IPS-18c (cell line): ENCODE data around the gene DRAM1.

Experiments used
- H3K4me3 ChIP-seq: 2 replicates; pipeline ENCODE4 v1.7.0; 2013; ENCODE audit warnings: low read depth, mild to moderate bottlenecking, low read length, moderate library complexity; ENCODE audit not compliant: insufficient read depth
- H3K9me3 ChIP-seq: one replicate; pipeline ENCODE4 v1.6.1; 2013; ENCODE audit warnings: mild to moderate bottlenecking, low read length, moderate library complexity; ENCODE audit not compliant: control insufficient read depth, insufficient read depth

Gene DRAM1

GRCh38 chr12:101947316-101947715, 69.9 kb downstream of the DRAM1 start:
- Histone ChIP-seq H3K9me3 (no peaks in the 10 kb centered on the region), H3K4me3 (no peak overlapping the region)

- no peak overlapping the region for H3K4me3 ChIP-seq
- H3K9me3 ChIP-seq = no peaks in the 10 kb centered on the region
Observed at GRCh38 chr12:101948365-101948764, 71.0 kb downstream of the DRAM1 start.

- H3K9me3 ChIP-seq = no peaks in the 10 kb centered on the region
- no peak overlapping the region for H3K4me3 ChIP-seq
Observed at GRCh38 chr12:101951002-101951670, 73.8 kb downstream of the DRAM1 start.

GRCh38 chr12:101954113-101954512, 76.7 kb downstream of the DRAM1 start:
- no peaks in the 10 kb centered on the region for H3K9me3 ChIP-seq
- H3K4me3 ChIP-seq = no peak overlapping the region

- H3K9me3 ChIP-seq = no peaks in the 10 kb centered on the region
Observed at GRCh38 chr12:101954676-101955075, 77.3 kb downstream of the DRAM1 start.

DNA sequence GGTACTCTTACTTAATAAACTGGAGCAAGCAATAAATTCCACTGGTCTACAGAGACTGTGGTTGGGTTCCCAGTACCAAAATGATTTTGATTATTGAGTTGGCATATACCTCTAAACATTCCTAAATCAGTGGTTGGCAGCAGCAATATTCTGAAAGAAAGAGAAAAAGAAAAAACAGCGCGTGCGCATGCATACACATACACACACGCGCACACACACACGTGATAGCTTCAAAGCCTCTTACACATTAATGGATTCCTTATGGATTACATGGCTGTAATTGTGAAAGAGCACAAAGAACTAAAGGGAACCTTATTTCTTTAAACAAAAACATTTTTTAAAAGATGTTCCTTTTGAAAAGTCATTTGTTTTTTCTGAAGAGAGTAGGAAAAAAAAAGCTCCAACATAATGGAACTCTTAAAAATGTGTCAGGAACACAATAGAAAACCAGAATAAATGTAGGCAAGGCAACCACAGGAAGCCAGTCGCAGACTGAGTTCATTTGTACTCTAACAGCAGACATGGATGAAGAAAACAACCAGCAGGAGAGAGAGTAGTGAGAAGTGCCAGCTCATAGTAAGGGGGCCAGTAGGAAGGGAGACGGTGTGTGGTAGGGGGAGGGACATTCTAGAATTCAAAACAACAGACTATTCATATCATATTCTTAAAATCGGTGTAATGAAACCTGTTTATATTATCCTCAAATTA, 80.0 kb downstream of the DRAM1 start:
- Histone ChIP-seq H3K4me3 (no peak overlapping the region), H3K9me3 (no peaks in the 10 kb centered on the region)

More at GRCh38 chr12:101954676-101955075, 77.3 kb downstream of the DRAM1 start:
- H3K4me3 ChIP-seq = no peak overlapping the region

DNA sequence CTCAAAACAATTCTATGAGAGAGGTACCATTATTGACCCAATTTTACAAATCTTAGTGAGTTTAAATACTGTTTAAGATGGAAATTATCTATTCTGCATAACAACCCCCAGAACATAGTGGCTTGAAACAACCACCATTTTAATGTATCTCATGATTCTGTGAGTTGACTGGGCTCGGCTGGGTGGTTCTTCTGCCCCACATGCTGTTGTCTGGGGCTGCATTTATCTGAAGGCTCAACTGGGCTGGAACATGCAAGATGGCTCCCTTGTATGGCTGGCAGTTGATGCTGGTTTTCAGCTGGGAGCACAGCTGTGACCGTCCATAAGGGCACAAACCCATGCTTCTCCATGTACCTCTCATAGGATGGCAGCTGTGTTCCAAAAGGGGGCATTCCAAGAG, 82.2 kb downstream of the DRAM1 start:
- H3K4me3 ChIP-seq = no peak overlapping the region
- H3K9me3 ChIP-seq = no peaks in the 10 kb centered on the region

- Histone ChIP-seq H3K9me3 (no peaks in the 10 kb centered on the region), H3K4me3 (no peak overlapping the region)
Observed at GRCh38 chr12:101962486-101962885, 85.1 kb downstream of the DRAM1 start.

DNA sequence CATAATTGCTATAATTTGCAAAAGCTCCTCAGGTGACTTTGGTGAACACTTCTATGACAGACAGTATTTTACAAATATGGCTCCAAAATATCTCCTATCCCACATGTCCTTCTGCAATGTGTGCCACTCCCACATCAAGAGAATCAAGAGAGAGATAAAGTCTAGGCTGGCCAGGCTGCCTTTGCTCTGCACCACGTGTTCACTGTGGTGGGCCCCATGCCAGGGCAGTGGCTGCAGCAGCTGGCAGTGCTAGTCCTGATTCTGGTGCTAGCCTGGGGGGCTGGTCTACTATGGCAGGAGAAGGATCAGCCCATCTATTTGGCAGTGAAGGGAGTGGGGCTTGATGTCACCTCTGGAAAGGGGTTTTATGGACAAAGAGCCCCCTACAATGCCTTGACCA, 86.3 kb downstream of the DRAM1 start:
- H3K9me3 ChIP-seq = no peaks in the 10 kb centered on the region
- no peak overlapping the region for H3K4me3 ChIP-seq

GRCh38 chr12:101966496-101966895, 89.1 kb downstream of the DRAM1 start:
- no peak overlapping the region for H3K4me3 ChIP-seq
- no peaks in the 10 kb centered on the region for H3K9me3 ChIP-seq

- H3K9me3 ChIP-seq = no peaks in the 10 kb centered on the region
- no peak overlapping the region for H3K4me3 ChIP-seq
Observed at GRCh38 chr12:101967506-101967905, 90.1 kb downstream of the DRAM1 start.

DNA sequence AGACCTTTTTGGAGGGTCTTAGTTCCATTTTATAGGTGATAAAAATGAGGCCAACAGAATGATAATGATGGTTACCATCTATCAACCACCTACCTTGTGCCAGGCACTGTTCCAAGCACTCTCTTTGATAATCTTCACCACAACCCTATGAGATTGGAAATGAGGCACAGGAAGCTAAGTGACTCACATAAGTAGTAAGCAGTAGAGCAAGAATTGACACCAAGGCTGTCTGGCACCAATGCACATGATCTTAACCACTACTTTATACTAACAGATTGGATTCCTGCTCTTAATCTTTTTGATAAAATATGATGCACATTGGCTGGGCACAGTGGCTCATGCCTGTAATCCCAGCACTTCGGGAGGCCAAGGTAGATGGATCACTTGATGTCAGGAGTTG, 91.4 kb downstream of the DRAM1 start:
- Histone ChIP-seq H3K9me3 (no peaks in the 10 kb centered on the region), H3K4me3 (no peak overlapping the region)
